ENCODE results near the gene CELF2.
A peak's percentile ranks its signal among the peaks of the same experiment; 100 is the strongest.

CELF2 gene

DNA sequence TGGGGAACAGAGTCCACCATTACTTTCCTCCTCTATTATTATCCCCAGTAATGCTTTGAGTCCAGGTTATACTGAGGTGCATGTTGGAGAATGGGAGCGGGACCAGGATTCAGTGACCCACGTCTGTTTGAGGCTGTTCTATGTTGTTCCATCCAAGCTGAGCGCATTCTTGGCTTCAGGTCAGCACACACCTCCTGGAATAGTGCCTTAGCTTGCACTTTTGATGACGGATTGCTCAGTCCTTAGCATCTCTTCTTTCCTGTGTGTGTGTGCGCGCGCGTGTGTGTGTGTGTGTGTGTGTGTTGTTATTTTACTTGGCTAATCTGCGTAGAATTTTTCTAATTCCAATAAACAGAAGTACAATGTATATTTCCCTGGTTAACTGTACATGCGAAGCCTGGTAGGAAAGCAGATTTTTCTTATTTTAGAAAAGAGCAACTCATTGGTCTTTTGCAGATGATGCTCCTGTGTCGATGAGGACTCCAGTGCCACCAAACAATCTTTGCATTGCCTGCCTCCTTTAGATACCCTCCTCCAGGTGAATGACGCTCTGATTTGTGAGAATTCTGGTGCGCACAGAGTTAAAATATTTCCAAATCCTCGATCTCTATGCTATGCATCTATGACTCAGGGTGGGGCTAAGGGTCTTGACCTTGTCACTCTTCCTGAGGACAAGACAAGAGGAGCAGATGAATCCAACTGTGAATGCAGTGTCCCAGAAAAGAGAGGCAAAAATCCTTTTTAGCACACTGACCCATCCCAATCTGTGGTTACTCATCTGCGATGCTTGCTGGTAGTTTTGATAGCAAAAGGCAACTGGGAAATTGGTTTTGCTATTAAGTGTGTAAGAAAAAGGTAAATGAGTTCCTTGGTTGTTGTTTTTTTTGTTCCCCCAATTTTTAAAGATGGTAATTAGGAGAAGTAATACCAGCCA, 13.3 kb upstream of the CELF2 start:
- no peak for DNase-seq

DNA sequence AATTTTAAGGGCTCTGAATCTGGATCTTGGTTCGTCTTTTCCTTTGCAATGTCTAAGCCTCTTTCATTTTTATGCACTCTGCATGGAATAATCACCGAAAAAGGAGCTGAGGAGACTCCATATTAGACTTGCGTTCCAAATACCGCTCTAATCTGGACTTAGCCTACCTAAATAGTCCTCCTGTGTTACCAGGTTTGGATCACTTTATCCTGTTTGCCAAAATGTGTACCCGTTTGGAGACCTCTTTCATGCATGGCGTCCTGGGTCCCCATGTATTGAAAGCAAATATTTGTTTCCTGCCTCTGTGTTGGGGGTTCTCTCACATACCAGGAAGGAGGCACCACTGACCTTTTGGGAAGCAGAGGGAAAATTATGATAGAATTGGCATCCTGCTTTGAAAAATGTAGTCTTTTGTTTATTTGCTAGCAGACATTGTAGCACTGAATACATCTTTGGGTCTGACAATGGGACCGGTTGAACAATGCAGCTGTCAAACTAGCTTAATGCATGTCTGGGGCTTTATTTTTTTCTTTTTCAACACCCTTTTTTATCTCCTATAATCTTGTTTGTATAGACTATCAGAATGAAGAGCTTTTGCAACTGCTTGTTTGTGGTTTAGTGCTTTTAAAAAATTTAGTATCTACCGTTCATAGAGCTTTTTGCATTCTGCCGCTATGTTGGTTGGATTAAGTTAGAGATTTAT, 11.8 kb upstream of the CELF2 start:
- DNase-seq, result no peak

DNA sequence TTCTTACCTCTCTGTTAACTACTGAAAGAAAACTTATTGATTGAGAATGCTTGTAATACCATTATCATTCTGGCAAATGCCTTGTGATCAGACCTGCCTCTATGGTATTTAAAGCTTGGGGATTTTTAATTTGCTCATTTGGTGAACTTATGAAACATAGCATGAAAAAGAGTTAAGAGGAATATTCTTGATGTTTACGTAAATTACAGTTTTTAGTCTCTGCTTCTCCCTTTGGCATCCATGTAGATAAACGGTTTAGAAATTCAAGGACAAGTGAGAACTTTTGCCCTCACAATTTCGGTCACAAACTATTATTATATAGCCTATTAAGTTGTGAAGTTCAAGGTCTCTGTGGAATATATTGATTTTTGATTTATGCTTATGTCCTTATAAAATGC, 11.2 kb upstream of the CELF2 start:
- no peak for DNase-seq

DNA sequence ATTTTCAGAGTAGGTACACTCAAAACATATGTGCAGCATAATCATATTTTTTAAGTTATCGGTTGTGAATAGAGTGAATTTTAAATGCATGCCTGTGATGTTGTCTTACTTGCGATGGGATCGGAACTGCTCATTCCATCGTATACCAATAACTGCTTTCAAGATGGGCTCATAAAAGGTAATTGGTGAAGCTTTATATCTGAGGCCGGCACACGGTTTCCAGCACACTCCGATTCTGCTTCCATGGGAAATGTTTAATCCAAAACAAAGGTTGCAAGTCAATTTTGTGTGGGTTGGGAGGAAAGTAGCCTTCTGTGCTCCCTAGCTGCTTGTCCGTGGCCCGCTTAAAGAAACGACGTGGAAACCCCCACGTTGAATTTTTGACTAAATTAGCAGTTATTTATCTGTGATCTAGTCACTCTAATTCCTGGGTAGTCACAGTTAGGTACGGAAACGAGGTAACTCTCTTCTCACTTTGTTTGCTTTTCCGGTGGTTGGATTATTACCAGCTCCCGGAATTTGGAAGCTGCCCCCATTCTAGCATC, 10.1 kb upstream of the CELF2 start:
- DNase-seq, result no peak

DNA sequence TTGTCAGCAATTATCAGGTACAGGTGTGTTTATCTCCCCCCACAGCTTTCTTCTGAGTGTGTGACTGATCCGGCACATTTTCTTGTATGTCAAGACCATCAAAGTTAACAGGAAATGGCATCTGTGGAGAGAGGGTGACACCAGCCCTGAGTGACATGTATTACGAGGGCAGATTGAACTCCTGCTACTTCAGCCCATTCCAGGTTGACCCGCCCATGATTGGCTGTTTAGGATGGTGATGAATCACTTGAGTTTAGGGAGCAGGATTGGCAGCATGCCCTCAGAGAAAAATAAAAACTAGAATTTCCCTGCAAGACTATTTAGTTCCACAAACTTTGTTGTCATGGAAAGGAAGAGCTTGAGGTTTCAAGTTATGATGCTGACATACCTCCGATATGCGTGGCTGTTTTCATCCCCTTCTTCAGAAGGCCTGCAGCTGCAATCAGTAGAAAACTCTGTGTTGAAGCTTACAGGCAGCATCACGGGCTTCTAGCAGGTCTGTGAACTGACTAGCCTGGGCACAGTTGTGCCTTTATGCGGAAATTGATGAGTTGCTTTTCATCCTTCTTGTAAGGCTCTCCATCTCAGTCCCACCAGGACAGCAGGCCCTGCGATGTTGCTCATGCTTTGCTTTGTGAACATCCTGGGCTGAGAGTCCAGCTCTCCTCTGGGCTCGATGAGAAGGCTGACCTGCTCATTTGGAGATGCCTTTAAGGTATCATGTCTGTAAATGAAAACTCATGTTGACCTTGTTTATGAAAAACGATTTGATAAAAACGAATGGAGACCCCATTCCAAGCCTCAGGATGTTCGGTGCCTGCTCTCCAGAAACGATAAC, 8.0 kb upstream of the CELF2 start:
- DNase-seq, result no peak

DNA sequence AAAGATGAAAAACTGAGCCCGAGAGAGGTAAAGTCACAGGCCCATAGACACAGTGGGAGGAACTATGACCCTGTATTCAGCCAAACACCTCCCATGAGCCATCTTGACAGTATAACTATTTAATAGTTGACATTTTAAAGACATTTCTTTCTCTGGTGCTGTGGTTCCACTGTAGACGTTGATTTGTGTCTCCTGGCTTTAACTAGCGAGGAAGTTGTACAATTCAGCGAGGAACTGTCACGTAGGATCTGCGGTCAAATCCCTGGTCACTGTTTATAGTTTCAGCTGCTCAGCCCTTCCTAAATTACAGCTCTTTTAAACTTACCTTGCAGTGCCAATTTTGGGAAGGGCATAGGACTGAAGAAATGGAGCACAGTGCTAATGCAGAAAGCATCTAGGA, 7.1 kb upstream of the CELF2 start:
- DNase-seq, result no peak

DNA sequence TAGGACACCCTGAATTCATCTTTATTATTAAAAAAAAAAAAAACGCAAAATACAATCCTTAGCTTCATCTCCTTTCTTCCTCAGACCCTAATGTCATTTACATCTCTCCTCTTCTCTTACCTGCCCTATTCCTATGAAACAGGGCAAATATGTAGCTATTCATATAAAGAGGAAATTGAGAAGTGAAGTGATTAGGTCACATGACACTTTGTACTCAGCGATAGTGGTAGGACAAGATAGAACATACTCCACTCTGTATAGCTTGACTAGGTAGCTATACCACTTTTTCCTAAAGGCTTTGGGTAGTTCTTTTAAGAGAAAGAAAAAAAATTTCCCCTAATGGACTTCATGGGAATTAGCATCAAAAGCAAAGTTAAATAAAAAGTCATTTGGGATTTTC, 6.2 kb upstream of the CELF2 start:
- no peak for DNase-seq

DNA sequence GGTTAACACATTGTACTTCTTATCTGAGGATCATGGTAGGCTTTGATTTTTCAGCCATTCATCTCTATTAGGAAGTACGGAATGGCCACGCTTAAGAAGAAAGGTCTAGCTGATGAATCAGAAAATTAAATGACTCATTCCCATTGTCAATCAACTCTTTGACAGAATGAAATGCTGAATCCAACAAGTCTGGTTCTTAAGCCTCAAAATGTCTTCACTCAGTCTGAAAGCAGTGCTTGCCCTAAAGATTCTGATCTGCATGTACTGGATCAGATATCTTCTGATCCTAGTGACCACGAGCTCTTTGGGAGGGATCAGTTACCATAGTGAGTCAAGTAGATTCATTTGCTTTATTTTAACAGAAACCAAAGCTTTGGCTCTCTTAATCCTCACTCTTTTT, 5.7 kb upstream of the CELF2 start:
- DNase-seq, result no peak

DNA sequence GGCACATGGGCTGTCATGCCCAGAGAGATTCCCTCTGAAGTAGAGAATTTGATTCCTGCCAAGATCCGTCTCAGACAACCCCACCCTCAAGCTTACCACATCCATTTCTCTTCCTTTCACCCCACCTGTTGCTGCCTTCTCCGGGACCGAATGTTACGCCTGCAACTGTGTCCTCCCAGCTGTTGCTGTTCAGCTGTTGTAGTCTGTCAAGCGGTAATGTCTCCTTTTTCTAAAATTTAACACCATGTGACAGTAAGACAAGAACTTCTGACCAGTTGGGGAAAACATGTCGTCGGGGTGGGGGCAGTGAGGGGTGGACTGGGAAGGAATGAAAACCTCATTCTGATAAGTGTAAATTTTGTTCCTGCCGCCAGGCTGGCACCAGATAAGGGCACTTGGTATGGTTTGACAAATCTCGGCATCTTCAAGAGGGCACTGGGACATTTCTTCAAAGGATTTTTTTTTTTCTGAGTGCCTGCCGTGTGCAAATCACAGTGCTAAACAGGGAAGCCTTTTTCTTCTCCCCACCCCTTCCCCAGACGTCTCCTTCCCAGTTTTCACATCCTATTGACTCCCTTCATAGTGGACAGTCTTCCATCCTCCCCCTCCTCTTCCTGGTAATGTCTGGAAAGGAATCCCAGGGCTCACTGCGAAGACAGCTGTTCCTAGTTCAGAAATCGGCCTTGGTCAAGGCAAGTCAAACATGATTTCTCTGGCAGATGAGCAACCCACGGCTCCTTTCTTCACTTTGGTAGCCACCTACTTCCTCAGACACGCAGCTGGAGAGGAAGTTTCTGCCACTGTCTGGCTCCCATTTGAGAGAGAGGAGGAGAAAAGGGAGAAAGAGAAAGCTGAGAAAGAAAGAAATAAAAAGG, 5.0 kb upstream of the CELF2 start:
- peak; percentile 38 to 53 for DNase-seq

DNA sequence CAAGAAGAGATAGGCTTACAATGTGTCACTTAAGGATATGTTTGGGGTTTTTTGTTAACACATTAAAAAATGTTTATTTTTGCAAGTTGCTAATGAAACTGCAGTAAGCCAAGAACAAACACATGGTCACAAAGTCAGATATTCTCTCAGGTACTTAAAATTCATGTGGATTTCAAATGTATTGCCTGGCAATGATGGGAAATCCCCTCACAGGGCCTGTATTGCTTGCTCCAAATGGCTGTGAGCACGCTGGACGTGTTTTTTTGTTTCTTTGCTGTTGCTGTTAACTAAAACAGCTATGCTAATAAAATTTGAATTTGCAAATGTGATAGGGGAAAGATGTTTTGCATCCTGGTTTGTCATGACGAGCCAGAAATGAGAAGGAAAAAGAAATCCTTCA, 3.8 kb upstream of the CELF2 start:
- DNase-seq, result no peak

DNA sequence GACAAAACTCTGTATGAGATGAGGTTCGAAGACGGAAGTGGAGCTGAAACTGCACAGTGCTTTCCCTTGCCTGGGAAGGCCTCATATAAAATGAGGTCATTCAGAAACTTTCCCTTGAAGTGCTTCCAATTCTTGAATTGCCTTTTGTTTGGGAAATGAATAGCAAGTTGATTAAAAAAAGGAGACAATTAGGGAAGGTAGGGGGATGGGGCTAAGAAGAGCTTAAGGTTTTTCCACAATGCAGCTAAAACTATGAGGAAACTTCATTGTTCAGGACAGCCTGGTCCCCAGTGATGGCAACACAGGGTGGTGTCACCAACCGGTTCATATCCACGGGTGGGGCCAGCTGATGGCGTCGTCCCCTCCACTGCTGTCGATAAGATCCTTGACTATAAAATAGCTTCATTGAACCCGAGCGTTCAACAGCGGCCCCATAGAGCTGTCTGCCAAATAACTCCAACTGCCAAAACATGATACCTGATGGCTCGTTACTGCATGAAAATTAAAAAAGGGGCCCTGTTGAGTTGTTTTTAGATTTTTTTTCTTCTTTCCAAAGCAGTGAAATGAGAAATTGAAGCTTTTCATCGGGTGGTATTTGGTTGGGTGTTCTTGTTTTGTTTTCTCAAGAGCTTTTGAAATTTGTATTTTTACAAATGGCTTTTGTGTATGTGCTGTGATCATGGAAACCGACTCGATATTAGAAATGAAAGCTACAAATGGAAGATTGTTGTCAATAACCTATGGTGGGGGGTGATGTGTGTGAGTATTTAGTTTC, 2.8 kb upstream of the CELF2 start:
- no peak for DNase-seq

DNA sequence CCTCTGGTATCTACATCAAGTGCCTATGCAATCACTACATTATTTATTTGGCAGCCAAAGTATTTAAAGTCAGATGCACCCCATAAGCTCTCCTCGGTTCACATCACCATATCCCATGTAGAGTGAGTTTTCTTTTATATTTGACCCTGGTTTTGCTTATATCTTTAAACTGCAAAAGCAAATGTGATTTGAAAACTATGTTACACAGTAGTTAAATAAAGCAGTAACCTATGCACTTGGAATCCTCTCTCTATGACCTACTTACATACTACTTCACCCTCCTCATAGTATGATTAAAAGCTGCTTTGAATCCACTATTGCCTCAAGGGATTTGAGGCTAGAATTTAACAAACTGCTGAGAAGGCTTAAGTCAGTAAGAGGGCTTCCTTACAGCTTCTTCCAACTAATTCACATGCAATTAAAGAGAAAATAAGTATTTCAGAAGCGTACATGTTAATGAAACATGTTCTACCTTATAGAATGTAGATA, 2.2 kb upstream of the CELF2 start:
- DNase-seq, result no peak

DNA sequence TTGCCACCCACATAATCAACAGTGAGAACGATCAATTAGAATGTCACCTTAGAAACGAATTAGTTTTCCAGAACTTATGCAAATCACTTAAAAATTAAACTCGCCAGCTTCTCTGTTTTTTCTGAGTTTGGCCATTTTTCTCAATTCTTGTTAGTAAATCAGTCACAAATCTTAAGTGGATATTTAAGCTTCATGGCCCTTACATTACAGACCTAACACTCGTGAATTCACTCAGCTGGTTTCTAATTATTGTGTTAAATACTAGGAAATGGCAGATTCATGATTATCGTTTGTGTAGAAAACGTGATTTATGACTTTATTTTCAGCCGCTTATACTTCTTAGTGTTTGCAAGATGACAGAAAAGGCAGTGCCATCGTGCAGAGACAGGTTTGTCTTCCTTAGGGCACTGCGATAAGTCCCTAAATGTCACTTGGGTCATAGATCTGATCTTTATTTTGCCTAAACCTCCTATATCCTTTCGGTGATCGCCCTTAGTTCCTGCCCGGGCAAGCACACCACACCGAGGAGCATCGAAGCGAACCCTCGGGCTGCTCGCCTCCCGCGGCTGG, 587 bp upstream of the CELF2 start:
- no peak for DNase-seq

DNA sequence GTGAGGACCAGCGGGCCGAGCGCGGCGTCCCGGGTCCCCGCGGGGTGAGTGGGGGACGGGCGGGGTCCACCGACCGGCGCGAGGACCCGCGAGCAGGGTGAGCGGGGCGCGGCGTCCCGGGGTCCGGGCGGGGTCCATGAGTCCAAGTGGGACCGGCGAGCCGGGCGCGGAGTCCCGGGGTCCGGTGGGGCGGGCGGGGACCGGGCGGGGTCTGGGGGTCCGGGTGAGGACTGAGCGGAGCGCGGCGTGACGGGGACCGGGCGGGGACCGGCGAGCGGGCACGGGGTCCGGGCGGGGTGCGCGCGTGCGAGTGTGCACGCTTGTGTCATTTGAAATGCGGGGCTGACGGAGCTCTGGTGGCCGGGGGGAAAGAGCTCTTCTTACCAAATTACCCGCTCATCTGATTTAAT, 765 bp downstream of the CELF2 start:
- no peak for DNase-seq

DNA sequence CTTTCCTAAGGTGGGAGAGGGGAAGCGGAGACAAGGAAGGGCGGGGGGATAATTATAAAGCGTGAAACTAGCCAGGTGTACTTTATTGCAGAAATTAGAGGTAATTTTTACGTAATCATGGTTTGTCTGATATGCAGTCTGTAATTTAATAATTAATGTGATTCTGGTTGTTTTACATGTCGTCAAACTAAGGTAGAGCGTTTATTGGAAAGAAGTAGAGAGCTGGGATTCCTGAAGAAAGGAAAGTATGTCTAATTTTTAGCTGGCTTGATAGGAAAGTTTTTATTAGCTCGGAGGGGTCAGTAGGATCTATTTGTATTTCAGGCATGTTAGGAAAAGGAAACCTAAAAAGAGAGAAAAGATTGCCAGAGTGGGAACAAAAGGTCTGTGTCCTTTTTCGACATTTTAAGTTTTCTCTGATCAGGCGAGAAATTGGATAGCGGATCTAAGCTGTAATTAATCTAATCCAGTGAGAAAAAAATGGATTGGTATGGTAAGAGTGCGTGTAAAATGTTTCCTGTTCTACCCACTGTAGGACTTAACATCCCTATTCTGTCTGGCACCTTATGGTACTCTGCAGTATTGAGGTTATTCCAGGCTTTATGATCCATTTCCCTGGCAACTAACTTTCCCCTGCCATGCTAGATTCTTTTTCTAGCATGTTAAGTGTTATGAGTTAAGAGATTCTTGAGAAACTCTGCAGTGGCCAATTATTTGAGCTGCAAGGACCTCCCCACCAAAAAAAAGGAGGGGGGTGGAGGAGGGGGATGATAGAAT, 1.4 kb downstream of the CELF2 start:
- no peak for DNase-seq

DNA sequence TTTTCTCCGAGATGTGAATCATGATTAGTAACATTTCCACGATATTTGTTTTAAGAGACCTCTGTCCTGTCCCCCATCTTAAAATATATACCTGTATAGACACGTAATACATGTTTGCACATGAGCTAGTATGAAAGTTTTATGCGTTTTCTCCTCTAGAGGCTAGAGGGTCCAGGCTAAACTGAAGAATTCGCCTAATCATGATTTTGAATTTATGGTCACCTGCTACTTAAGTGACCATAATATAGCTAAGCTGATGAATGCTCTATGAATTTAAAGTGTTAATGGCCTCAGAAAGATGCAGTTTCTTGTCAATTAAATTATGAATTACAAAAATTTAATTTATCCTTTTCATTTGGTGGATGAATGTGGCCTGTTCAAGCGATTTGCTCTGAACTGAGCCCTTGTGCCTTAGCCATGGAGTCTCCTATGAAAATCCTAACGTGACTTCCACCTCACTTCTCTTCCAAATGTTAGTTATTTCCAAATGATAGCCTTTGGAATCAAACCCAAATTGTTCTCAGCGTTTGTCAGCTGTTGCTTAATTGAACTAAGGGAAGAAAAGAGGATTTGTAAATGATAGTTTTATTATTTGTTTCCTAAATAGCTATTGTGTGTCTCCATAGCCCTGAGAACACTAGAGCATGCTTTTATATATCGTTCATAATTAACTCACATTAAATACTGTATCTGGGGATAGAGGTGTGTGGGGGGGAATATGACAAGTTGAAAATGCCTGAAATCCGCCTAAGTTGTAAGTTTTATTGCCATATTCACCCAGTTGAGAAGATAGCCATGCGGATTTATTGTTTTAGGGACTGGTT, 2.3 kb downstream of the CELF2 start:
- DNase-seq, result no peak

DNA sequence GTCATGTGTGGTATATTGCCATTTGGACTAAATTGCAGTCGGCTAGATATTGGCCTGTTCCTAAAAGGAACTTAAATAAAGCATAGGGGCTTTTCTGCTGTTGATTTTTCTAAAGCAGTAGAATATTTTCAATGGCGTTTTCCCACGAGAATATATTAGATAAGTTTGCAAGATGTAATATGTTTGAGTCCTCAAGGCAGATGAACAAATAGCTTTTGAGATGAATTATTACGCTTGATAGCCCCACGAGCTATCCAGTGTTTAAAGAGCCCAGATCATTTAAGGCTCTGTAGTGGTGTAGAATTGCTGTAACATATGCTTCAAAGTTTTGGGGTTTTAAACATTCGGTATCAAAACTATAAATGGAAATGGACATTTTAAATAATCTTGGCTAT, 2.9 kb downstream of the CELF2 start:
- no peak for DNase-seq

DNA sequence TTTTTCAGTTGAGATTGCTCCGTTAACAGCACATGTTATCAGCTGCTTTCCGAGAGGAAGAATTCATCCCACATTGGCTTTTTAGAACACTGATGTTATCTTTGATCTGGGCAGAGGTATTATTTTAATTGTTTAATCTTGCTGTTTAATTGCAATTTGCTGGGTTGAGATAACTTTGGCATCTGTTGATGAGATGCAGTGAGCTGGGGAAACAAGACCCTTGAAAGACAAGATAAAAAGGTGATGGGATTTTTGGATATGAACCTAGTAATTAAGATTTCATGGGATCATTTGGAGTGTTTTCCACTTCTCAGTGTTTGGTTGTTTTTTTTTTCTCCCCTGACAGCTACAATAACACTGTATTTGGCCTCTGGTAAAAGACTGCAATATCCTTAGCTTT, 4.5 kb downstream of the CELF2 start:
- DNase-seq, result no peak

Data from inflammatory macrophage treated with lipopolysaccharide for 1 hour (primary cell).